Measurements from ENCODE around the gene RESP18.

RESP18 gene

DNA sequence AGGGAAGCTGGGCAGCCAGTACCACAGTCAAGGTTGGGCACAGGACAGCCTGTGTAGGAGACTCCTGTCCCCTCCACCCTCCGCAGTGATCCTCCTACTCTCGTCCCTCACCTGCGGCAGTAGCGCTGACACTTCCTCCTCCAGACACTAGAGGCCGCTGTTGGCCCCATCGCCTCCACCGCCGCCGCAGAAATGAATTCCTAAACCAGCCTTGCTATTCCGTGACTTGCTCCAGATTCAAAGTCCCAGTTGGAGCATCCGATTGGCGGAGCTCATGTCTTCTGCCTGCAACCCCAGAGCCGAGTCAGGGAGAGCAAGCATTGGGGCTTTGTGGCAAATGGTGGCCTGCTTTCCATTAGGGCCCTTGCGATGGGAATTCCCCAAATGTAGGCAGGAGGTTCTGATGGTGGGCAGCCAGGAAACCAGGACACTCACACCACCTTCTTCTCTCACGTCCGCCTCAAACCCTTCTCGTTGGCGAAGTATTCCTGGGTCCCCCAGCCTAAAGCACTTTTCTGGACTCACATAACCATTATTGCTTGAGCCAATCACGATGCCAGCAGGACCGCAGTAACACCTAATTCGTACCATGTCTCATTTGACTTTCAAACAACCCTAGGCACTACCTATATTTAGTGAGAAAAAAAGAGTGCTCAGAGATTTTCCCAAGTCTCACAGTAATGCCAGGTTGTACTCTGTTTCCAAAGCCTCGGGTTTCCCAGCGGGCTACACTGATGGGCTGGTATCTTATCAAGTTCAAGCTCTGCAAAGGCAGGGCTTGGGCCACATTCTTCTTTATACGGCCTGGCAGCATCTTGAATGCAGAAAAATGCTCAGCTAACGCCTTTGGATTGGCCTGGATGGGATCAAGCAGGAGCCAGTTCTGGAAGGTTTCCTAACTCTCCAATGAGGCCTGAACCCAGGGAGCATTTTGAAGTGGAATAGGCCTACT, 54.6 kb downstream of the RESP18 start:
- H3K4me3 ChIP-seq (ENCODE audit: low read length): peak overlapping the region; percentile 51
- no peak overlapping the region for H3K9ac ChIP-seq (ENCODE audit: low read length)
- H3K36me3 ChIP-seq (ENCODE audit: control insufficient read depth, insufficient read depth, low read length): peaks cover 7% of the 10 kb centered on the region
- H3K27me3 ChIP-seq (ENCODE audit: control insufficient read depth, insufficient read depth, low read length): no peaks in the 10 kb centered on the region
- H3K27ac ChIP-seq (ENCODE audit: low read depth, low read length): peak overlapping the region; percentile 92
- H3K4me1 ChIP-seq (ENCODE audit: control insufficient read depth, insufficient read depth, low read length): peaks cover 22% of the 10 kb centered on the region
